Spinal cord (tissue), 10 donors: ENCODE measurements around the gene KIAA0513. TPM values are rescaled to one million over a fixed set of nuclear protein-coding genes. Genes with fewer than 3 reads are reported as not detected.

Experiments used
- DNase-seq, 6 donors: peaks; one replicate each; pipeline versions ENCODE4 v3.0.0 to v3.0.0-alpha.2; 2013 to 2015; ENCODE audit warnings: low spot score in 6 of 6, low read depth in 4 of 6
- H3K27ac ChIP-seq: one replicate; pipeline ENCODE4 v1.5.1; 2013; ENCODE audit warnings: low read depth, low read length, control low read depth
- H3K27me3 ChIP-seq: one replicate; pipeline ENCODE4 v1.6.1; 2013; ENCODE audit warnings: low read length; ENCODE audit not compliant: control insufficient read depth, insufficient read depth
- H3K36me3 ChIP-seq: one replicate; pipeline ENCODE4 v1.6.1; 2013; ENCODE audit warnings: low read length; ENCODE audit not compliant: control insufficient read depth, insufficient read depth
- H3K4me1 ChIP-seq: one replicate; pipeline ENCODE4 v1.6.1; 2013; ENCODE audit warnings: low read length; ENCODE audit not compliant: control insufficient read depth, insufficient read depth
- H3K4me3 ChIP-seq: one replicate; pipeline ENCODE4 v1.5.1; 2013; ENCODE audit warnings: low read depth, low read length, control low read depth
- H3K9me3 ChIP-seq: one replicate; pipeline ENCODE4 v1.6.1; 2013; ENCODE audit warnings: low read length; ENCODE audit not compliant: control insufficient read depth, insufficient read depth
- WGBS: methylation state at CpG from one replicate; pipeline ENCODE4 v1.1.5; 2013; ENCODE audit warnings: missing lambda C conversion rate; ENCODE audit not compliant: insufficient coverage; 5-methylcytosine and 5-hydroxymethylcytosine counted together
- polyA plus RNA-seq, 2 donors: library from polyadenylated mRNA; unstranded; fragments of 120-200 nt; gene quantifications; one replicate each; pipeline ENCODE4 v1.2.1, GENCODE V29; 2013; ENCODE audit not compliant: insufficient read length in 2 of 2
- total RNA-seq, 2 donors: library from RNA; depleted of rRNA in 1 of 2; stranded (reverse); fragments of 120-200 nt in 1 of 2; fragments of >200 nt in 1 of 2; gene quantifications; one replicate each; pipeline versions ENCODE4 v1.2.3 to v1.2.4, GENCODE V29; 2013 to 2014
- donor health status: healthy.

Gene KIAA0513
- total and polyA plus RNA-seq, 4 donors, result 18.4 to 40.9 (median 40.0) TPM

DNA sequence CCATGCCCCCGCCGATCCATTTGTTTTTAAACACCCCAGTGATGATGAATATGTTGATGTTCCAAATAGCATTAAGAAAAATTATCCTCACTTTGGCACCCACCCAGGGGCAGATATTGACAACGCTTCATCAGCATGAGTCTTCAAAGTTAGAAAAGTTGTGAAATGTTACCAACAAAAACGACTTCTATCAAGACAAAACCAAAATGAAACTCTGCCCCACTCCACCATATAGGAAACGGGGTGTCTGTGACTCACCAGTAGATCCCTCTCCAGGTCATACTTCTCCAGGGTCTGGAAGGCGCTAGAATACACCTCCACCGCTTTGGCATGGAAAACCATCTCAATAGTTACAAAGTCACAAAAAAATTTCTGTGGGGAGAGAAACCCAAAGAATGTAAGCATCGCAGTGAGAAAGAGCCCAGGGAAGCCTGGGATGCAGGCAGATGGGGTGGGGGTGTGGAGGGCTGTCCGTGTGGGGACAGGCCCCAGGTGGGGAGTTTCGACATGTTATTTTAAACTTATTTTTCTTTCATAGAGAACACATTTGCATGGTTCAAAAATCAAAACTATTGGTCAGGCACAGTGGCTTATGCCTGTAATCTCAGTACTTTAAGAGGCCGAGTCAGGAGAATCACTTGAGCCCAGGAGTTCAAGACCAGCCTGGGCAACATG lies 74.5 kb downstream of the KIAA0513 start:
- no peak for DNase-seq
- H3K9me3 ChIP-seq, result no peaks in the 10 kb centered on the region
- H3K4me3 ChIP-seq, result no peak overlapping the region
- no peaks in the 10 kb centered on the region for H3K36me3 ChIP-seq
- H3K27ac ChIP-seq, result no peak overlapping the region
- 86% methylated on average over 1 of the region's 11 CpGs for WGBS
- H3K4me1 ChIP-seq, result no peaks in the 10 kb centered on the region
- H3K27me3 ChIP-seq, result no peaks in the 10 kb centered on the region

GRCh38 chr16:85103114-85104079 lies 75.8 kb downstream of the KIAA0513 start:
- Histone ChIP-seq H3K4me1 (no peaks in the 10 kb centered on the region), H3K9me3 (no peaks in the 10 kb centered on the region), H3K4me3 (no peak overlapping the region), H3K36me3 (no peaks in the 10 kb centered on the region), H3K27me3 (no peaks in the 10 kb centered on the region), H3K27ac (no peak overlapping the region)
- DNase-seq, result no peak
- WGBS, result 78% methylated on average over 17 of the region's 23 CpGs

GRCh38 chr16:85104147-85104546 lies 76.6 kb downstream of the KIAA0513 start:
- Histone ChIP-seq H3K4me3 (no peak overlapping the region), H3K36me3 (no peaks in the 10 kb centered on the region), H3K27ac (no peak overlapping the region), H3K4me1 (no peaks in the 10 kb centered on the region), H3K27me3 (no peaks in the 10 kb centered on the region), H3K9me3 (no peaks in the 10 kb centered on the region)
- DNase-seq, result no peak
- 88% methylated on average over 7 of the region's 12 CpGs for WGBS

DNA sequence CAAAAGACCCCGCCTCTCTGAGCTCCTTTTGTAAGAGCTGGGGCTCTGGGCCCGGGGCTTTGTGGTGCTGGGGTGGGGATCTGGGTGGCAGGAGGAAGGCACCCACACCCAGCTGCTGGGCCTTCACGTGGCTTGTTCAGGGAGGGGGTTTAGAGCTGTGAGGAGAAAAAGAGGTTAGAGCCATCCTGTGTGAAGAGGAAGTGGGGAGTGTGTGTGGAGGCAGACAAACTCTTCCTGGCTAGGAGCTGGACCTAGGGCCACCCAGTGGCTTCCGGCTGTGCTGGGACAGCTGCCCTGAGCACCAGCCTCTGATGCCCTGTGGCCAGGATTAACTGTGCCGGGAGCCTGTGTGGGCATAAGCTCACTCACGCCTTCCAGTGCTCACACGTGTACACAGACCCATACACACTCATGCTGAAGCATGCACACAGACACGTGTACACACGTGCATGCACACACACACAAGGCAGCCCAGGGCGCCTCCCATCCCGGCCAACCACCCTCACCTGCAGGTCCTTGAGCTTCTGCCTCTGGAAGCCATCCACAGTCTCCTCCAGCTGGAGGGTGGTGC lies 77.3 kb downstream of the KIAA0513 start:
- no peaks in the 10 kb centered on the region for H3K36me3 ChIP-seq

DNA sequence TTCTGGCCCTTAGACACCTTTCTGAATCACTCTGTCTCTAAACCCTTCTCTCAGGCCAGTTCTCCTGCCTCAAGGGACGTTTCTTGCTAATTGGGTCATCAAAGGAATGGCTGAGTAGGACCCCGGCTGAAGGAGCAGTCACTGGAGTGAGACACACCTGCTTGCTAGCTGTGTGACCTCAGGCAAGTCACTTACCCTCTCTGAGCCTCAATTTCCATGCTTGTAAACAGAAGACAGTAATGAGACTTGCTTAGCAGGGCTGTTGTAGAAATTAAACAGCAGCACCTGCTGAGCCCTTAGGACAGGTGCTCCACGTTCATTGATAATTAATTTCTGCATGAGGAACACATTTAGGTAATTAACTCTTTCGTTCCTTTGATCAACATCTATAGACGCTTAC lies 77.9 kb downstream of the KIAA0513 start:
- H3K36me3 ChIP-seq, result no peaks in the 10 kb centered on the region
- H3K27ac ChIP-seq, result no peak overlapping the region
- WGBS, result 76% methylated on average over 5 of the region's 5 CpGs
- no peak for DNase-seq
- H3K9me3 ChIP-seq, result no peaks in the 10 kb centered on the region
- no peaks in the 10 kb centered on the region for H3K27me3 ChIP-seq
- no peaks in the 10 kb centered on the region for H3K4me1 ChIP-seq
- H3K4me3 ChIP-seq, result no peak overlapping the region

More for the DNA sequence above, 77.3 kb downstream of the KIAA0513 start:
- Histone ChIP-seq H3K27ac (no peak overlapping the region), H3K4me1 (no peaks in the 10 kb centered on the region), H3K27me3 (no peaks in the 10 kb centered on the region), H3K9me3 (no peaks in the 10 kb centered on the region), H3K4me3 (no peak overlapping the region)
- 89% methylated on average over 11 of the region's 11 CpGs for WGBS
- no peak for DNase-seq

DNA sequence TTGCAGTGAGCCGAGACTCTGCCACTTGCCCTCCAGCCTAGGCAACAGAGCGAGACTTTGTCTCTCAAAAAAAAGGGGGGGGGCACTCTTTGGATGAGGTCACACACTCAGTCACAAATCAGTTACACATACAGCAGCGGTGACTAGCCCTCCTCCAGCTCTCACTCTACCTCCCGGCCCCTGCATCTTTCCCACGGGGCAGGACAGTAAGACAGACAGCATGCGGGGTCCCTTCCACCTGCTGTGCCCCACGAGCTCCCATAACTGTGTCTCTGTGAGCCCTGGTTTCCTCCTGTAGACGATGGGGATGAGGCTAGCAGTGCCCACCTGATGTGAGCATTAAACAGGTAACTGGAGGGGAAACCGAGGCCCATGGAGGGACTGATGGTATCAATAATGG lies 79.5 kb downstream of the KIAA0513 start:
- no peaks in the 10 kb centered on the region for H3K36me3 ChIP-seq
- no peaks in the 10 kb centered on the region for H3K27me3 ChIP-seq
- DNase-seq, result no peak
- no peak overlapping the region for H3K4me3 ChIP-seq
- peaks cover under 1% of the 10 kb centered on the region for H3K4me1 ChIP-seq
- H3K9me3 ChIP-seq, result no peaks in the 10 kb centered on the region
- WGBS, result 90% methylated on average over 6 of the region's 9 CpGs
- H3K27ac ChIP-seq, result no peak overlapping the region

- Histone ChIP-seq H3K27me3 (no peaks in the 10 kb centered on the region), H3K9me3 (no peaks in the 10 kb centered on the region), H3K36me3 (no peaks in the 10 kb centered on the region), H3K4me1 (peaks cover 5% of the 10 kb centered on the region), H3K27ac (no peak overlapping the region), H3K4me3 (no peak overlapping the region)
- 87% methylated on average over 11 of the region's 11 CpGs for WGBS
- DNase-seq, result no peak
Observed at GRCh38 chr16:85107532-85107931, 79.9 kb downstream of the KIAA0513 start.

DNA sequence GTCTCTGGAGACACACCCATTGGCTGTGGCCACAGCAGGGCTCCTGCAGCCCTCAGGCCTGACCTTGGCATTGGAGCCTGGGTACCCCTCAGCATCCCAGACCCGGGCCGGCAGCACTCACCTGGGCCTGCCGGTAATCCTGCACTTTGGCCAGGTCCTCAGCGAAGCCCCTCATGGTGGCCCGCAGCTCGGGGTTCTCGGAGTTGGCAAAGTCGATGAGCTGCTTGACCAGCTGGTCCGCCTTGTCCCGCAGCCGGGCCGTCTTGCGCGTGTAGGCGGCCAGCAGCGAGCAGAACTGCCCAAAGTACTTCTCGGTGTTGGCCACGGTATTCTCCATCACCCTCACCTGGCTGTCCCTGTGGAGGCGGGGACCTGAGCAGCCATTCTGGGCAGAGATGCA lies 82.5 kb downstream of the KIAA0513 start:
- no peak for DNase-seq
- no peaks in the 10 kb centered on the region for H3K27me3 ChIP-seq
- H3K4me1 ChIP-seq, result peaks cover 19% of the 10 kb centered on the region
- no peaks in the 10 kb centered on the region for H3K9me3 ChIP-seq
- WGBS, result 96% methylated on average over 19 of the region's 19 CpGs
- no peak overlapping the region for H3K27ac ChIP-seq
- no peaks in the 10 kb centered on the region for H3K36me3 ChIP-seq
- no peak overlapping the region for H3K4me3 ChIP-seq

GRCh38 chr16:85111184-85111583 lies 83.6 kb downstream of the KIAA0513 start:
- peaks cover 22% of the 10 kb centered on the region for H3K4me1 ChIP-seq
- no peak for DNase-seq
- H3K4me3 ChIP-seq, result no peak overlapping the region
- WGBS, result 85% methylated on average over 7 of the region's 9 CpGs
- H3K27ac ChIP-seq, result no peak overlapping the region
- no peaks in the 10 kb centered on the region for H3K9me3 ChIP-seq
- no peaks in the 10 kb centered on the region for H3K36me3 ChIP-seq
- no peaks in the 10 kb centered on the region for H3K27me3 ChIP-seq
